GM18502 (cell line): ENCODE results near the gene RNU6-9.

Experiments used
- ATAC-seq: cut with Tn5 transposase; IDR thresholded peaks from one replicate; pipeline ENCODE4 v1.9.1; 2021; ENCODE audit warnings: mild to moderate bottlenecking; ENCODE audit not compliant: unreplicated experiment, poor library complexity

Gene RNU6-9

DNA sequence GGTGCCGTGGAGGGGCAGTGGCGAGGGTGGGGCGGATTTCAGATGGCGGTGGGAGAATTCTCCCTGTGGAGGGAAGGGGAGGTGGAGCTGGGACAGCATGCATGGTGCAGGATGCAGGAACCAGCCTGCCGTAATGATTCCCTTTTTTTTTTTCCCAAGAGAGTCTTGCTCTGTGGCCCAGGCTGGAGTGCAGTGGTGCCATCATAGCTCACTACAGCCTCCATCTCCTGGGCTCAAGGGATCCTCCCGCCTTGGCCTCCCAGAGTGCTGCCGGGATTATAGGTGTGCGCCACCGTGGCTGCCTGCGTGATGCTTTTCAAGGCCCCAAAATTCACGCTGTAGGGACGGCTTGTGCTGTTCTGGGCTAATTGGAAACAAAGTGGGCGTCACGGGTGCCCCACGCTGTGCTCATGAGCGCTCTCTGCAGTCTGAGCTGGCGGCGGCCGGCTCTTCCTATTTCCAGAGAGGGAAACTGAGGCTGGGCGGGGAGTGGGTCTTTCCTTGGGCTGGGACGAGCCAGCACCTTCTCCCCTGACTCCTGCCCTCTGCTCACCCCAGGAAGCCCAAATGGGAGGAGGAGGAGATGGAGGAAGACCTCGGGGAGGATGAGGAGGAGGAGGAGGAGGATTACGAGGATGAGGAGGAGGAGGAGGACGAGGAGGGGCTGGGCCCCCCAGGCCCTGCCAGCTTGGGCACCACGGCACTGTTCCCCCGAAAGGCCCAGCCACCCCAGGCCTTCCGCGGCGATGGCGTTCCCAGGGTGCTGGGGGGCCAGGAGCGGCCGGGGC is 38.8 kb downstream of the RNU6-9 start:
- ATAC-seq, result no peak

DNA sequence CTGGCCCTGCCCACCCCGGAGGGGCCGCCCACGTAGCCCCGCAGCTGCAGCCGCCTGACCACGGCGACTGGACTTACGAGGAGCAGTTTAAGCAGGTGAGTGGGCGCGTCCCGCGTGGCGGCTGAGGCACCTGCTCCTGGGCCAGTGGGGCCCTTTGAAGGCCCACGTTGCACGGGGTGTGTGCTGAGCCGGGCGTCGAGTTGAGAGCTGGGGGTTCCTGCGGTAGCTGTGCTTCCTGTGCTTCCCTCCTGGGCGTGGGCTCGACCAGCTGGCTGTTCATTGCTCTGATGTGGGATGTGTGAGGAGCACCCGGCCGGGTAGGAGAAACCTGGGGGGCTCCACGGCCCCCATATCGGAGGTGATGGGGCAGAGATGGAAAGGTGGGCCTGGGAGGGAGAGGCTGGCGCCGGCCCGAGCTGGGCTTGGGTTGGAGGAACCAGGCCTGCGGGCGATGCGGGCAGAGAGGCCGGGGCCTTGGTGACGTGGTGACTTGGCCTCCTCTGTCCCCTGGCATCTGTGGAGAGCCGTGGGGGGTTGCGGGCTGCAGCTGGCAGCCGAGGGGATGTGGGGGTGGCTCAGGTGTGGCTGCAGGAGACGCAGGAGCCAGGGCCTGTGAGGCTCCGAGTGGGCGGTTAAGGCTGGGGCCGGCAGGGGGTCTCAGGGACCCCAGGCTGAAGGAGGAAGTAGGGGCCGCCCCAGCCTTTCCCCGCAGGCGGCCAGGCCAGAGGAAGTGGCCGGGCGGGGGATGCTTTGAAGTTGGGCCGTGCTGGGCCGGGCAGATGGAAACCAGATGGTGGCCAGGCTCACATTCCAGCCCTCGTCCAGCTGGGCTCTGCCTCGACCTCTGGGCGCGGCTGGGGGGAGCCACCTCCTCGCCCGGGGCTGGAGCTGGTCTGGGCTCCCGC is 39.6 kb downstream of the RNU6-9 start:
- no peak for ATAC-seq

DNA sequence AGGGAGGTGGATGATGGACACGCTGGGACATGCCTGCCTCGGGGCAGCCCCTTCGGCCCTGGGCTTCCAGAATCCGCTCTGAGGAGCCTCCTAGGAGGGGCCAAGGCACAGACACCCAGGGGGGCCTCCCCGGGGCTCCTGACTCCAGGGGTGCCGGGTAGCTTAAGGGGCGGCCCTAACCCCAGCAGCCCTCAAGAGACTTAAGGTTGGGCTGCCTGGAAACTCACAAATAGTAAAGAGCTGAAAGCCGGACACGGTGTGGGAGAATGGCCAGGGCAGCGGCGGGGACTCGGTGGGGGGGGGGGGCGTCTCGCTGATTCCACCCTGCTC is 40.2 kb downstream of the RNU6-9 start:
- no peak for ATAC-seq

- no peak for ATAC-seq
These were observed 41.0 kb downstream of the RNU6-9 start for GRCh38 chr19:934197-934840.

GRCh38 chr19:934865-935479 is 41.7 kb downstream of the RNU6-9 start:
- no peak for ATAC-seq

DNA sequence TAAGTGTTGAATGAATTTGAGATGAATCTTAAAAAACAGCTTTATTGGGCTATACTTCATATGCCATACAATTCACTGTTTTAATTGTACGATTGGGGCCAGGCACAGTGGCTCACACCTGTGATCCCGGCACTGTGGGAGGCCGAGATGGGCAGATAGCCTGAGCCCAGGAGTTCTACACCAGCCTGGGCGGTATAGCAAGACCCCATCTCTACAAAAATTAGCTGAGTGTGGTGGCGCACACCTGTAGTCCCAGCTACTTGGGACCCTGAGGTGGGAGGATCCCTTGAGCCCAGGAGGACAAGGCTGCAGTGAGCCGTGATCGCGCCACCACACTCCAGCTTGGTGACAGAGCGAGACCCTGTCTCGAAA is 42.9 kb downstream of the RNU6-9 start:
- no peak for ATAC-seq

DNA sequence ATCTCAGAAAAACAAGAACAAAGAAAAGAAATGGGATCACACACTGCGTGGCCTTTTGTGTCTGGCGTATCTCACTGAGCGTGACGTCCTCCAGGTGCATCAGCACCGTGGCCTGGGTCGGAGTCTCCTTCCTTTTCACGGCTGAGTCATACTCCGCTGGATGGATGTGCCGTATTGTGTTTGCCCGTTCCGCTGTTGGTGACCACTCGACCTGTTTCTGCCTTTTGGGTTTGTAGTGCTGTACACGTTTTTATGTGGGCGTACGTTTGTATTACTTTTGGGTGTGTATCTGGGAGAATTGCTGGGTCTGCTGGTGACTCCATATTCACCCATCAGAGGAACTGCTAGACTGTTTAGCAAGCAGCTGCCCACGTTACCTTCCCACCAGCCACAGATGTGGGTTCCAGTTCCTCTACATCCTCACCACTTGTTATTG is 44.0 kb downstream of the RNU6-9 start:
- no peak for ATAC-seq

DNA sequence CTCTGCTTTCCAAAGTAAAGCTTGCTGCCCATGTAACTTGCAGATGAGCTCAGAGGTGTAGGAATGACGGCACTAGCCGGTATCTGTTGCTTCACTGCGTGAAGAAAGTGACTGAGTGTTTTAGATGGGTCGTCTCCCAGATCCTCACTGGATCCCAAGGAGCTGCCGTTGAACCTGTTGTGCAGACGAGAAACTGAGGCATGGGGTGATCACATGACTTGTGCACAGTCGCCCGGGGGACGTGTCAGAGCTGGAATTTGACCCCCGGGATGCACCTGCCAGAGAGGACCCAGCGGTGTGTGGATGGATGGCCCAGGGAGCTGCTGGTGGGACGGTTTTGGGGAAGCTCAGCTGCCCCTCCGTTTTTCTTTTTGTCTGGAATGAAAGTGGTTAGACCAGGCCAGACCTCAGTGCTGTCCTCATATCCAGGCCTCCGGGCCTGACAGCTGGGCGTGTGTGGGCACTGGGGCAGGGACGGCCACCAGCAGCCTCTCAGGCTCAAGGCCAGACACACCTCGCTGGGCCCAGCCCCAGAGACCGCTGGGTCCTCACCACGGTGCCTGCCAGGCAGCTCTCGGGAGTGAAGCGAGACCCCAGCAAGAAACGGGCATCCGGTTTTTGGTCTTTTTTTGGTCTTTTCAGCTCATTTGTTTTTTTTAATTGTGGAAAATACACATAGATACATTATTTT is 45.1 kb downstream of the RNU6-9 start:
- no peak for ATAC-seq

DNA sequence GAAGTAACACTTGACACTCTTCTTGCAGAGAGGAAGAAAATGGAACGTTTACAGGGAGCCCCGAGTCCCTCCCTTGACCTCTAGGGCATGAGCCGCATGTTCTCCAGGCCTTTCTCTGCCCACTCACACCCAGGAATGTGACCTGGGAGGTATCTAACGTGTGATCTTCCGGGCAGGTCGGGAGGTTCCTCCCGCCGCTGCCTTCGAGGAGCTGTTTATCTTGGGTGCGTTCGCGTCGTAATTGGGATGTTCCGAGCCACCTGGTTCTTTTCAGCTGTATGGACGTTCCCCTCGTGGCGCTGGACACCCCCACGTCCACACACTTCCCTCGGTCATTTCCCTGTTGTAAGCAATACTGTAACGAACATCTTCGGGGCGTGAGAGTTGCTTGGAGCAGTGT is 46.2 kb downstream of the RNU6-9 start:
- ATAC-seq, result no peak

GRCh38 chr19:939922-940321 is 46.6 kb downstream of the RNU6-9 start:
- ATAC-seq, result no peak

- ATAC-seq, result no peak
These were observed 47.5 kb downstream of the RNU6-9 start for GRCh38 chr19:940591-941291.

- no peak for ATAC-seq
These were observed 48.2 kb downstream of the RNU6-9 start for GRCh38 chr19:941292-942132.

DNA sequence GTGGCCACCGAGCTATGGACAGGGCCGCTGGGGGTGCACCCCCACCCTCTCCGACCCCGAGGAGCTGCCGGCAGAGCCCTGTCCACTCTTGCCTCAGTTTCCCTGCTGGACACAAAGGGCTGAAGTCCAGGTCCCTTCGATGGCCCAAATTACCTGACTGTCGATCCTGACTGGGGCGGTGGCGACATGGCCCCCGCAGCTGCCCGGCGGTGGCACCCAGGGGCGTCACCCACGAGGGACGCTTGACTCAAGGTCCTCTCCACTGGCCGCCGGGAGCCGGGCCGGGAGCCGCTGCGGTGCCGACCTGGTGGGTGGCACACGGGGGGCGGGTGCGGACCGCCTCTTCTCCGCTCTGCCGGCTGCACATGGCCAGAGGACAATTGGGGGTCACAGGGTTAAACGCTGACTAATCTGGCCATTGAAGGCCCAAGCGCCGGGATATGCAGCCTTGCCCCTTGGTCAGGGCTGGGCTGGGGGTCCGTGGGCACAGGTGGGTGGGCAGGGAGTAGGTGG is 48.9 kb downstream of the RNU6-9 start:
- no peak for ATAC-seq
